CD14-positive monocyte (primary cell): ENCODE measurements around the gene POLH. TPM values are rescaled to one million over a fixed set of nuclear protein-coding genes. Genes with fewer than 3 reads are reported as not detected.

ENCODE experiments used
- DNase-seq, 3 donors: peaks; one replicate each; pipeline ENCODE4 v3.0.0-alpha.2; 2011 to 2022
- H2AFZ ChIP-seq: 2 replicates; pipeline ENCODE4 v1.6.0; 2012; ENCODE audit warnings: mild to moderate bottlenecking, low read depth, low read length, inconsistent platforms; ENCODE audit not compliant: insufficient read depth, poor library complexity, severe bottlenecking
- H3K27ac ChIP-seq, 2 donors: 1 replicate in 1 of 2; 2 replicates in 1 of 2; pipeline ENCODE4 v1.5.1; 2012 to 2013; ENCODE audit warnings: low read length in 2 of 2, control low read depth in 1 of 2, inconsistent platforms in 1 of 2, low read depth in 1 of 2, mild to moderate bottlenecking in 1 of 2
- H3K27me3 ChIP-seq, 2 donors: one replicate each; pipeline versions ENCODE4 v1.6.0 to v1.6.1; 2011 to 2013; ENCODE audit warnings: low read length in 2 of 2; ENCODE audit not compliant: control insufficient read depth in 2 of 2, insufficient read depth in 2 of 2
- H3K36me3 ChIP-seq, 2 donors: replicated peaks in 1 of 2; 1 replicate in 1 of 2; 2 replicates in 1 of 2; pipeline versions ENCODE4 v1.5.1 to v1.6.1; 2012 to 2013; ENCODE audit warnings: low read length in 2 of 2, control low read depth in 1 of 2, inconsistent platforms in 1 of 2, mild to moderate bottlenecking in 1 of 2; ENCODE audit not compliant: insufficient read depth in 2 of 2, control insufficient read depth in 1 of 2
- H3K4me1 ChIP-seq, 2 donors: 1 replicate in 1 of 2; 2 replicates in 1 of 2; pipeline versions ENCODE4 v1.5.1 to v1.6.1; 2012 to 2013; ENCODE audit warnings: low read length in 2 of 2, control low read depth in 1 of 2, inconsistent platforms in 1 of 2, mild to moderate bottlenecking in 1 of 2, moderate library complexity in 1 of 2; ENCODE audit not compliant: insufficient read depth in 2 of 2, control insufficient read depth in 1 of 2
- H3K4me2 ChIP-seq: replicated peaks from 2 replicates; pipeline ENCODE3; 2012; ENCODE audit warnings: low read length, moderate library complexity, mild to moderate bottlenecking; ENCODE audit not compliant: poor library complexity, severe bottlenecking; ENCODE audit errors: extremely low read depth
- H3K4me3 ChIP-seq, 3 experiments: fragments of 200-600 bp in 1 of 3; sonication (generic) in 1 of 3; replicated peaks in 1 of 3; 1 replicate in 2 of 3; 2 replicates in 1 of 3; pipeline ENCODE4 v1.5.1; 2011 to 2013; ENCODE audit warnings: low read length in 3 of 3, mild to moderate bottlenecking in 3 of 3, control low read depth in 2 of 3, low read depth in 2 of 3, inconsistent platforms in 1 of 3, moderate library complexity in 1 of 3
- H3K79me2 ChIP-seq: 2 replicates; pipeline ENCODE4 v1.6.0; 2012; ENCODE audit warnings: mild to moderate bottlenecking, control low read depth, inconsistent platforms, low read length, moderate library complexity; ENCODE audit not compliant: insufficient read depth
- H3K9ac ChIP-seq: 2 replicates; pipeline ENCODE4 v1.6.0; 2017; ENCODE audit warnings: low read length, mild to moderate bottlenecking; ENCODE audit not compliant: insufficient read depth, poor library complexity, severe bottlenecking
- H3K9me3 ChIP-seq, 2 donors: replicated peaks in 1 of 2; 1 replicate in 1 of 2; 2 replicates in 1 of 2; pipeline versions ENCODE4 v1.5.1 to v1.6.1; 2012 to 2013; ENCODE audit warnings: low read length in 2 of 2, control low read depth in 1 of 2; ENCODE audit not compliant: control insufficient read depth in 1 of 2, insufficient read depth in 1 of 2
- H4K20me1 ChIP-seq: 2 replicates; pipeline ENCODE4 v1.6.0; 2012; ENCODE audit warnings: mild to moderate bottlenecking, low read length, control low read depth, moderate library complexity; ENCODE audit not compliant: insufficient read depth
- H3K27ac Mint-ChIP-seq, 7 donors: one replicate each; pipeline ENCODE4 v1.8.0; 2020; ENCODE audit warnings: mild to moderate bottlenecking in 7 of 7, mixed read lengths in 7 of 7, moderate library complexity in 6 of 7, inconsistent platforms in 2 of 7
- H3K27me3 Mint-ChIP-seq, 3 donors: one replicate each; pipeline ENCODE4 v1.8.0; 2021 to 2022; ENCODE audit warnings: low read depth in 3 of 3, mild to moderate bottlenecking in 3 of 3, mixed read lengths in 3 of 3, moderate library complexity in 3 of 3, inconsistent platforms in 1 of 3
- H3K36me3 Mint-ChIP-seq, 2 donors: one replicate each; pipeline ENCODE4 v1.8.0; 2020; ENCODE audit warnings: mixed read lengths in 2 of 2, inconsistent platforms in 1 of 2, mild to moderate bottlenecking in 1 of 2
- H3K4me1 Mint-ChIP-seq: one replicate; pipeline ENCODE4 v1.8.0; 2020; ENCODE audit warnings: mild to moderate bottlenecking, mixed read lengths
- H3K4me3 Mint-ChIP-seq, 2 donors: one replicate each; pipeline ENCODE4 v1.8.0; 2020; ENCODE audit warnings: mild to moderate bottlenecking in 2 of 2, mixed read lengths in 2 of 2, moderate library complexity in 1 of 2
- H3K9me3 Mint-ChIP-seq, 7 donors: one replicate each; pipeline ENCODE4 v1.8.0; 2020 to 2022; ENCODE audit warnings: mixed read lengths in 7 of 7, mild to moderate bottlenecking in 6 of 7, moderate library complexity in 6 of 7, inconsistent platforms in 2 of 7
- CTCF ChIP-seq: fragments of 200-600 bp; IDR thresholded peaks from one replicate; pipeline ENCODE4 v1.8.0; 2022; ENCODE audit warnings: antibody characterized with exemption, mild to moderate bottlenecking
- WGBS: methylation state at CpG from one replicate; pipeline ENCODE4 v1.1.5; 2013; ENCODE audit warnings: missing lambda C conversion rate; ENCODE audit not compliant: insufficient coverage; 5-methylcytosine and 5-hydroxymethylcytosine counted together
- intact Hi-C, 2 donors: fragments of 100-400 bp; cut with micrococcal nuclease; formaldehyde crosslinking; loops; one replicate each; pipeline versions ENCODE4 v1.15.0 to v1.15.1; 2023
- polyA plus RNA-seq, 3 donors: library from polyadenylated mRNA; depleted of rRNA in 1 of 3; unstranded in 2 of 3; stranded (reverse) in 1 of 3; fragments of 300-500 nt in 2 of 3; fragments of >200 nt in 1 of 3; fragmentation: Illumina TruSeq in 2 of 3; gene quantifications; 1 replicate in 2 of 3; 2 replicates in 1 of 3; pipeline ENCODE4 v1.2.3, GENCODE V29; 2012 to 2021

POLH gene
- polyA plus RNA-seq, 3 donors = 2.0 to 2.6 (median 2.1) TPM

- DNase-seq = no peak
- no peaks in the 10 kb centered on the region for H3K9me3 Mint-ChIP-seq
- H3K27me3 Mint-ChIP-seq = peaks cover 0 to 2% (median 0%) of the 10 kb centered on the region in 3 donors
- no peaks in the 10 kb centered on the region for H4K20me1 ChIP-seq
- peaks cover 80 to 100% of the 10 kb centered on the region in 2 donors for H3K36me3 ChIP-seq
- no peaks in the 10 kb centered on the region for H3K27me3 ChIP-seq
- no peak overlapping the region for H3K27ac Mint-ChIP-seq
- intact Hi-C loops = no loop called here
- no peaks in the 10 kb centered on the region for H3K79me2 ChIP-seq
- H3K4me1 ChIP-seq = no peaks in the 10 kb centered on the region
- H2AFZ ChIP-seq = no peak overlapping the region
- no peak overlapping the region for H3K4me3 ChIP-seq
- H3K4me2 ChIP-seq = no peak overlapping the region
- no peak overlapping the region for H3K27ac ChIP-seq
- peaks cover 73 to 94% of the 10 kb centered on the region in 2 donors for H3K36me3 Mint-ChIP-seq
- TF ChIP-seq CTCF = no peak
- H3K4me3 Mint-ChIP-seq = no peak overlapping the region
- no peaks in the 10 kb centered on the region for H3K9me3 ChIP-seq
- no peaks in the 10 kb centered on the region for H3K4me1 Mint-ChIP-seq
- no peak overlapping the region for H3K9ac ChIP-seq
Measured at GRCh38 chr6:43559328-43559727, 16.7 kb upstream of the POLH start.

- H4K20me1 ChIP-seq = no peaks in the 10 kb centered on the region
- Mint-ChIP-seq H3K4me3 (no peak overlapping the region), H3K36me3 (peaks cover 49 to 69% of the 10 kb centered on the region in 2 donors), H3K4me1 (peaks cover 9% of the 10 kb centered on the region), H3K27ac (no peak overlapping the region), H3K27me3 (no peaks in the 10 kb centered on the region), H3K9me3 (no peaks in the 10 kb centered on the region)
- DNase-seq = peak in 1 of 3 donors; percentile 17
- H3K4me3 ChIP-seq = no peak overlapping the region
- TF ChIP-seq CTCF = no peak
- H3K9me3 ChIP-seq = no peaks in the 10 kb centered on the region
- H3K27me3 ChIP-seq = no peaks in the 10 kb centered on the region
- no peak overlapping the region for H2AFZ ChIP-seq
- no peak overlapping the region for H3K9ac ChIP-seq
- H3K27ac ChIP-seq = no peak overlapping the region
- intact Hi-C loops = no loop called here
- no peak overlapping the region for H3K4me2 ChIP-seq
- H3K4me1 ChIP-seq = peaks cover 10% of the 10 kb centered on the region in 2 donors
- no CpG with 5 or more reads among the region's 5 CpGs for WGBS
- H3K79me2 ChIP-seq = peaks cover 15% of the 10 kb centered on the region
- peaks cover 56 to 69% of the 10 kb centered on the region in 2 donors for H3K36me3 ChIP-seq
Measured at GRCh38 chr6:43570876-43571441, 5.0 kb upstream of the POLH start.
